HG02588 (cell line): ENCODE measurements around the gene GRAMD2A.

Source experiments
- ATAC-seq: cut with Tn5 transposase; IDR thresholded peaks from one replicate; pipeline ENCODE4 v1.9.1; 2021; ENCODE audit warnings: mild to moderate bottlenecking, moderate library complexity; ENCODE audit not compliant: unreplicated experiment

The GRAMD2A gene

GRCh38 chr15:72197460-72198355 lies at the start of gene GRAMD2A:
Gene GRAMD2A (minus strand): TSS chr15:72197787.
- ATAC-seq, result peak; percentile 39

- ATAC-seq, result no peak
These were observed 45.3 kb upstream of the GRAMD2A start for GRCh38 chr15:72242775-72243370.

DNA sequence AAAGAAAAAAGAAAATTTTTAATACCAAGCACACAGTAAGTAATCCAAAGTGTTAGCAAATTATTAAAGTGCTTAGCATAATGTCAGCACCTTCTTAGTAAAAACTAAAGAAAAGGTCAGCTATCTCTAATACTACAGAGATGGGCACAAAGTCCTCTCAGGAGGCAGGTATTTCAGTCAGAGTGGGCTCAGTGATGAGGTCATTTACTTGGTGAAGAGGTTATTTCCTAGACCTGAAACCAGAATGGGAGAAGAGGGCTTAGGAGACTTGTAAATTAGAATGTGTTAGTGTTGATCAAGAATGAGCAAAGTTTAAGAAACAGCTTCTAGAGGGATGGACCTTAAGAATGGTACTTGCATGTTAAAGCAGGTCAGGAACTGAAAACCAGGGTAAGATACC lies 42.1 kb upstream of the GRAMD2A start:
- ATAC-seq, result no peak

DNA sequence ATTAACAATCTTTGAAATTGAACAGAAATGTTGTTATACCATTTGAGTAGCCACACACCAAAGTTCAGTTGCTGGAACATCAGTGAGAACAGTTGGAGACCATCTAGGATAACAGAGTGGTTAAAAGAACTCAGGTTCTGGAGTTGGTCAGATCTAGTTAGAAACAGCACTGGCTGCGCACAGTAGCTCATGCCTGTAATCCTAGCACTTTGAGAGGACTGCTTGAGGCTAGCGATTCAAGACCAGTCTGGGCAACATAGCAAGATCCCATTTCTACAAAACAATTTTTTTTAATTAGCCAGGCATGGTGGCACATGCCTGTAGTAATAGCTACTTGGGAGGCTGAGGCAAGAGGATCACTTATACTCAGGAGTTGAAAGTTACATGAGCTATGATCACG lies 41.0 kb upstream of the GRAMD2A start:
- ATAC-seq, result no peak

GRCh38 chr15:72237853-72238224 lies 40.3 kb upstream of the GRAMD2A start:
- no peak for ATAC-seq

DNA sequence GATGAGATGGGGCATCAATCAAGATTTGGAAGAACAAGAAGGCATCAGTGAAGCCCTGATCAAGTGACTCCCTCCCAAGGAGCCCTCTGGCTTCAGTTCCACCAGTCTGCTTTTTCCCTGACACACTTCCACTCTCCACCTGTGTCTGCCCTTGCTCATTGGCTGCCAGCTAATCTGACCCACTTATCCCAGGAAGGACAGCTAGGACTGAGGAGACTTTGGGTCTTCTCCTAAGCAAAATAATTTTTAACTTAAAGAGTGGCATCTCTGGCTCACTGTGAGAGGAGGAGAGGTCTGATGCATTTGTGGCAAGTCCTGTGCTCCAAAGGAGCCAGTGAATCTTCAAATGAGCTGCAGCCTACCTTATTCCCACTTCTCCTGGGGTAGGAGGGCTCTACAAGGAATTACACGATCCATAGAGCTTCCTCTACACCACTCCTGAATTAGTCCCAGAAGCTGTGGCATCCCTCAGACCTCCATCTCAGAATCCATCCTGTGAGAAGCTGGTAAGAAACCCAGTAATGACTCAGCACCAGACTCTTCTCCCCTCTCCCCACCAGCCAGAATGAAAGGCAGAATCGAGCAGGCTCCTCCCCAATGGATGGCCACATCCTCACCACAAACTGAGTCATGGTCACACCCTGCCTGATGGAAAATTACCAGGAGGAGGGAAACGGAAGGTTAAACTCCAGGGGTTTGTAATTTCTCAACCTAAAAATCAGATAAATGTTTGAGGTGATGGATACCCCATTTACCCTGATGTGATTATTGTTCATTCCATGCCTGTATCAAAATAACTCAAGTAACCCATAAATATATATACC lies 39.7 kb upstream of the GRAMD2A start:
- ATAC-seq, result peak; percentile 59

DNA sequence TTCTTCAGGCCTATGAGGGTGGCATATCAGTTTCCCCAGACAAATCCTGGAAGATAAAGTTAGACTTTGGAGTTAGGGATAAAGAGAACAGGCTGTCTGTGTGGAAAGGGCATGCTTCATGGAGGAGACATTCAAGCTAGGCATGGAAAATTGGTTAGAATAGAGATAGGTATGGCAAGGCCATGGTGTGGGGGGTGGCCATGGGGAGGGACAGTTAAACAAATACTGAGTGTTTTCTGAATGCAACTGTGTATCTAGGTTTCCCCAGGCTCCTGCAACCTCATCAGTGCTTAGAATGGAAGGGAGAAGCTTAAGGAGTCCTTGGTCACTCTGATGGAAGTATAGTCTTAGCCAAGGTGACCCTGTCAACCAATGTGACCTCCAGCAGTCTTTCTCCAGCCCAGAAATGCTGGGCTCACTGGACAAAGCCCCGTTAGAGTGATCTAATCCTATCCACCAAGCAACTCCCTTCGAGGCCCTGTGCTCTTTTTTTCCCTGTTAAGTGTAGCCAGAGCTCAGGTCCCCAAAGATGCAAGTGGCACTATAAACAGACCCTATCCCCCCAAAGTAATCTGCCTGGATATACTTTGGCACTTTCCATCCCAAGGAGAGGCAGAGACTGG lies 38.9 kb upstream of the GRAMD2A start:
- no peak for ATAC-seq

DNA sequence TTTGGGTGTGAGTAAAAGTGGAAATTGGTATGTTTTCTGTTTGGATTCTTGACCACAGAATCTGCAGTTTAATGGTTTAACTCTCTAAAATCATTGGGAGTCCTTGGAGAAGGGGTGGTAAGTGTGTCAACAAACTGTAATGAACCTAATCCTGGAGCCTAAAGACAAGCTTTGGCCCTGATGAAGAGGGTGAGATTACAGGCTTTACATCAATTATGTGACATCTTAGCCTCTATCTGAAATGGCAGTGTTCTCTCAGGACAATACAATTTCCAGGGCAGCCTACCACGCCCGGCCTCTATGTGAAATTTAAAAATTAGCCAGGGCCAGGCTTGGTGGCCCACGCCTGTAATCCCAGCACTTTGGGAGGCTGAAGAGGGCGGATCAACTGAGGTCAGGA lies 37.7 kb upstream of the GRAMD2A start:
- ATAC-seq, result no peak

DNA sequence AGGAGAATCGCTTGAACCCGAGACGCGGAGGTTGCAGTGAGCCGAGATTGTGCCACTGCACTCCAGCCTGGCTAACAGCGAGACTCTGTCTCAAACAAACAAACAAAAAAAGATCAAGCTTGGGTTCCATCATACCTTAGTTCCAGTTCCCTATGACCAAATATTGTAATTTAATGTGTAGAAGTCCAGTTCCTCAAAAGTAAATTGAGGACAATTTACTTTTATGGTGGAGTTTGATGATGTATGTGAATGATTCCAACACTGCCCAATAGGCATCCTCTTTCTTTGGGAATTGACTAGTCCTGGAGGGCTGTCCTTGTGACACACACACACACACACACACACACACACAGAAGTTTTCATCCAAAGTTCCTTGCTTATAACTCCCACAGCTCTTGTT lies 36.2 kb upstream of the GRAMD2A start:
- ATAC-seq, result no peak

- ATAC-seq, result no peak
These were observed 34.4 kb upstream of the GRAMD2A start for GRCh38 chr15:72231833-72232478.

DNA sequence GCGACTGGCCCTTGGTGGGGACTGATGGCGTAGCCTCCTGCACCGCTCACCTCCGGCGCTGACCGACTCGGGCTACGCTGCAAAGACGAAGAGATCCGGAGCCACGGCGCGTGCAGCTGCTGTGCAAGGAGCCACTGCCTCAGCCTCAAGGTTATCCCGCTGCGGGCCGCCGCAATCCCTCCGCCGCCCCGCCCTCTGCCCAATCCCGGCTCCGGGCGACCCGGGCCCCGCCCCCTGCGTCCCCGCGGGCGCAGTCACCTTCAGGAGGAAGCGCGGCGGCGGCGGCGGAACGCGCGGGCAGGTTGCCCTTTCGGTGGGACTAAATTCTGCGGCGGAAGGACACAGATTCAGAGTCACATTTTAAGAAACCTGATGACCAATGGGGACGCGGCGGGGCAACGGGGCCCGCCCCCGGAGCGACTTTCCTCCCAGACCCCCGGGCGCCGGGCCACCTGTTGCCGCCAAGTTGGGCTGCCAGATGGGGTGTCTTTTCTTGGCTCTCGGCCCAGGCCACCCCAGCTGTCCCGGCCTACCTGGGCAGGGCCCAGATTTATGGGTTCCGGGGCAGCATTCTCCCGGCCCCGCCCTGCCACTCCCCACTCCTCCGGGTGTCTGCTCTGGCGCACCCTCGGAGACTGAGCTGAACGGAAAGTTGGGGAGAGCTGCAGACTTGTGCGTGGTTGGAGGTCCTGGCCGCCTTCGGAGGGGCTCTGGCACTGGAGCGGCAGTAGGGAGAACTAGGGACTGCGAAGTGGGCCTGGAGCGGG lies 33.7 kb upstream of the GRAMD2A start, which contains the start of gene PKM:
PKM (minus strand) TSS at position 125 of the 767 bp plus-strand sequence. CDS start 12,093 bp downstream, outside the sequence.
- peak; percentile 44 for ATAC-seq

DNA sequence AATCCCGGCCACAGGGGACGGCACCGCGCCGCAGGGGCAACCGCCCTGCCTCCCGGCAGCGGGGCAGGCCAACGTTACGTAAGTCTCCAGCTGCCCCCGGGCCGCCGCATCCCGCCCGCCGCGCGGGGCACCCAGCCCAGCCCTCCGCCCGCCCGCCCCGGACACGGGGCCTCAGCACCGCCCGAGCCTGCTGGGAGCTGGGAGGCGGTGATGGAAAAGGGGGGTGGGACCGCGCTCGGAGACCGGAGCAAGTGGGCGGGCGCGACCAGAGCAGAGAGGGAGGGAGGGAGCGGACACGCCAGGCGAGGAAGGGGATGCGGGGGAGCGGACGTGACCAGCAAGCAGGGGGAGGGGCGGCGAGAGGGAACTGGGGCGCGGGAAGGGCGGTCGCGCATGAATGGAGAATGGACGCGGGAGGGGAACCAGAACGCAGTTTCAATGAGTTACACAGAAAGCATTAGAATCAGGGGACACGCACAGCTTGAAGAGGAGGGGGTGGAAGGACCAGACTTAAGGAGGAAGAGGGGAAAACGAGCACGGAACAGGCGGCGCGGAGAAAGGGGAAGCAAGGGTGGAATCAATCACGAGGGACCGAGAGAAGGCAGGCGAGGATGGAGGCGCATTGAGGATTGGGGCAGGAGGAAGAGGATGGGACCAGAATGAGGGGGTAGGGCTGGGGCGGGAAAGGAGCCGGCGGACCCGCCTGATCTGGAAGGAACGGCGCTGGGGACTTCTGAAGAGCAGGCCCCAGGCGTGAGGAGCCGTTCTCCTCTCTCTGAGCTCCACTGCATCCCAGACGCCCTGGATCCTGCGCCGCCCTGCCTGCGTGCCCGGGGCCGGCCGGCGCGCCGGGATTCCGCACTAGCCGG lies 32.8 kb upstream of the GRAMD2A start:
- no peak for ATAC-seq

GRCh38 chr15:72229947-72230196 lies 32.3 kb upstream of the GRAMD2A start:
- no peak for ATAC-seq

- ATAC-seq, result no peak
These were observed 31.7 kb upstream of the GRAMD2A start for GRCh38 chr15:72229076-72229946.

DNA sequence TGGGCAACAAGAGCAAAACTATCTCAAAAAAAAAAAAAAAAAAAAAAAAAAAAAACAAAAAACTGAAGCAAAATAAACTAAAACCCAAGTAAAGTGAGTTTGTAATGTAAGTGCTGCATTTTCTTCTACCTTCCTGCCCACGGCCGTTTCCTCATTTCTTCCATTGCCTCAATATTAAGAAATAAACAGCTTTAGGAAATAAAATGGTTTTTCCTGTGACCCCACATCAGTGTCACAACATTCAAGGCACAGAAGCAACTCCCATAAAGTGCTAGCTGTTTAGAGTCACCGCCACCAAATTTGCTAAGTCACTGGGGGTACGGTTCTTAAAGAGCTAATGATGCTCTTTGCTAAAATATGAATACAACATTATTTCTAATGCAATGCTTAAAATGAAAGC lies 30.1 kb upstream of the GRAMD2A start:
- ATAC-seq, result no peak

DNA sequence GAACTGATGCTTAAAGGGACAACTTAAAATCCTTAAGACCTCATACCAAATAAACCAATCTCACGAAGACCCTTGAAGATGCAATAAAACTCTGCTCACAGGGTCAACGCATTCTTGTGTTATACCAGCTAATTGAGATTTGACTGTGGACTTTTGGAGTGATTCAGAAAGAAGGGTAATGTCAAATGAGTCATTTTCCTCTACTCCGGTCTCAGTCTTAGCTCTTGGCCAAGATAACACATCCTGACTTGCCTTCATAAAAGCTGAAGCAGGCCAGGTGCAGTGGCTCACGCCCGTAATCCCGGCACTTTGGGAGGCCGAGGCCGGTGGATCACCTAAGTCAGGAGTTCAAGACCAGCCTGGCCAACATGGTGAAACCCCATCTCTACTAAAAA lies 29.6 kb upstream of the GRAMD2A start:
- no peak for ATAC-seq

DNA sequence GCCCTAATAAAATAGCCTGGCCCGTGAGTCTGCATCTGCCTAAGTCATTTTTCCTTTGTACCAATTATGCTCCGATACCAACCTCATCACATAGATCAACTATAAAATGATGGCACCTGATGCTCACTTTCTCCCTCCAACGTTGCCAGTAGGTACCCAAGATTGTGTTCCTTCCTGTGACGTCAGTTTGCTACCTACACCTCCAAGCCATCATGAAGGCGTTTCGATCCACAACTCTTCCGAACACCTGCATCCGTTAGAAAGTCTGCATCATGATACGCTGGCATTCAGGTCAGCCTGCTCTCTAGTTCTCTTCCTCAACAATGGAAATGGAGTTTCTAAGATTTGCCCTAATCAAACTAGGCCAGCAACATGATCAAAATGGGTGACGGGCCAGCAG lies 25.7 kb upstream of the GRAMD2A start:
- ATAC-seq, result no peak

- no peak for ATAC-seq
These were observed 24.8 kb upstream of the GRAMD2A start for GRCh38 chr15:72222393-72222792.
